ENCODE results near the gene HES7.
A peak's percentile ranks its signal among the peaks of the same experiment; 100 is the strongest.

DNA sequence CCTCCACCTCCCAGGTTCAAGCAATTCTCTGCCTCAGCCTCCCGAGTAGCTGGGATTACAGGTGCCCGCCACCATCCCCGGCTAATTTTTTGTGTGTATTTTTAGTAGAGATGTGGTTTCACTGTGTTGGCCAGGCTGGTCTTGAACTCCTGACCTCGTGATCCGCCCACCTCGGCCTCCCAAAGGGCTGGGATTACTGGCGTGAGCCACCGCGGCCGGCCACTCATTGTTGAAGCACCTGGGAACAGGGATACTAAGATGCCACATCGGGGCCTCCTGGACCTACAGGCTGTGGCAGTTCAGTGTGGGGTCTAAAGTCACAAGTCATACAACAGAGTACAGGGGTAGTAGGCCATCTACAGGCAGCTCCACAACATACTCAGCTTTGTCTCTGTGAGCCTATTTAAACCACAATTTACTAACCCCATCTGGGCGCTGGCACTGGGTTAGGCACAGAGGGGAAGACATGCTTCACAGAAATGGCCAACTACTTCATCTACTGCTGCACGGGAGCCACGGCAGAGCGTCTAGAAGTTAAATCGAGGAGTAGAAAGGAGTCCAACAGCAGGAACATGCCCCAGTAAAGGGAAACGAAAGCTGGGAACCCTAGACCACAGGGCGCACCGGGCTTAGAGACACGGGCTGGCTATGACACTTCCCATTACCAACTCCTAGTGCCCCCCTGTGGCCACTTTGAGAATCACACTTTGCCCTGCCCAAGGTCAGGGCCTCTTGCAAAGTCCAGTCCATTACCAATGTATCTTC is 34.5 kb upstream of the HES7 start:
- TF ChIP-seq, protein P1, sequence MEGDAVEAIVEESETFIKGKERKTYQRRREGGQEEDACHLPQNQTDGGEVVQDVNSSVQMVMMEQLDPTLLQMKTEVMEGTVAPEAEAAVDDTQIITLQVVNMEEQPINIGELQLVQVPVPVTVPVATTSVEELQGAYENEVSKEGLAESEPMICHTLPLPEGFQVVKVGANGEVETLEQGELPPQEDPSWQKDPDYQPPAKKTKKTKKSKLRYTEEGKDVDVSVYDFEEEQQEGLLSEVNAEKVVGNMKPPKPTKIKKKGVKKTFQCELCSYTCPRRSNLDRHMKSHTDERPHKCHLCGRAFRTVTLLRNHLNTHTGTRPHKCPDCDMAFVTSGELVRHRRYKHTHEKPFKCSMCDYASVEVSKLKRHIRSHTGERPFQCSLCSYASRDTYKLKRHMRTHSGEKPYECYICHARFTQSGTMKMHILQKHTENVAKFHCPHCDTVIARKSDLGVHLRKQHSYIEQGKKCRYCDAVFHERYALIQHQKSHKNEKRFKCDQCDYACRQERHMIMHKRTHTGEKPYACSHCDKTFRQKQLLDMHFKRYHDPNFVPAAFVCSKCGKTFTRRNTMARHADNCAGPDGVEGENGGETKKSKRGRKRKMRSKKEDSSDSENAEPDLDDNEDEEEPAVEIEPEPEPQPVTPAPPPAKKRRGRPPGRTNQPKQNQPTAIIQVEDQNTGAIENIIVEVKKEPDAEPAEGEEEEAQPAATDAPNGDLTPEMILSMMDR (conservative IDR thresholded peaks at IDR 0.05 in 1 of 2, IDR thresholded peaks at IDR 0.05 in 1 of 2; ENCODE audit: extremely low read depth in 1 of 2, insufficient read depth in 1 of 2, low read depth in 1 of 2, low read length in 2 of 2), result peak; percentile 91 to 96
- TF ChIP-seq EZH2 (IDR thresholded peaks at IDR 0.05; ENCODE audit: borderline replicate concordance, low read length), result no peak
